MCF 10A (cell line): Measurements from ENCODE around the gene SYT2. TPM values are rescaled to one million over a fixed set of nuclear protein-coding genes. Genes with fewer than 3 reads are reported as not detected.

Experiments used
- BruUV-seq: library from RNA; stranded (reverse); fragments of 400-500 nt; replicated peaks from 2 replicates; lab custom pipeline; 2021; lab: Mats Ljungman, UMichigan
- CTCF ChIA-PET: fragments of 300-600 bp; sonication (Branson Sonifier 250); formaldehyde crosslinking; extraction: SDS; loops from one replicate; lab custom pipeline; 2021; ENCODE audit warnings: antibody characterized with exemption, inconsistent platforms; lab: Yijun Ruan, JAX
- POLR2A ChIA-PET: fragments of 300-600, 350-650 bp; sonication (Branson Sonifier 250); formaldehyde crosslinking; extraction: SDS; loops from one replicate; lab custom pipeline; 2020; ENCODE audit warnings: antibody characterized with exemption, inconsistent platforms; lab: Yijun Ruan, JAX
- DNase-seq: peaks from one replicate; pipeline ENCODE4 v3.0.0-alpha.2; 2018; ENCODE audit not compliant: unreplicated experiment
- H3K27ac Mint-ChIP-seq: one replicate; pipeline ENCODE4 v1.8.0; 2022; ENCODE audit warnings: mild to moderate bottlenecking, low read depth, mixed read lengths; ENCODE audit not compliant: unreplicated experiment
- H3K27me3 Mint-ChIP-seq: one replicate; pipeline ENCODE4 v1.8.0; 2022; ENCODE audit warnings: mixed read lengths; ENCODE audit not compliant: insufficient read depth, unreplicated experiment
- H3K36me3 Mint-ChIP-seq: one replicate; pipeline ENCODE4 v1.8.0; 2022; ENCODE audit warnings: mild to moderate bottlenecking, moderate library complexity, mixed read lengths; ENCODE audit not compliant: insufficient read depth, unreplicated experiment
- H3K4me1 Mint-ChIP-seq: one replicate; pipeline ENCODE4 v1.8.0; 2022; ENCODE audit warnings: mixed read lengths; ENCODE audit not compliant: insufficient read depth, unreplicated experiment
- H3K4me3 Mint-ChIP-seq: one replicate; pipeline ENCODE4 v1.8.0; 2022; ENCODE audit warnings: mild to moderate bottlenecking, moderate library complexity, mixed read lengths; ENCODE audit not compliant: unreplicated experiment
- H3K9me3 Mint-ChIP-seq: one replicate; pipeline ENCODE4 v1.8.0; 2022; ENCODE audit warnings: mixed read lengths; ENCODE audit not compliant: unreplicated experiment
- CTCF ChIP-seq: fragments of 200-600 bp; IDR thresholded peaks from one replicate; pipeline ENCODE4 v1.8.0; 2022; ENCODE audit warnings: antibody characterized with exemption, mild to moderate bottlenecking; ENCODE audit not compliant: unreplicated experiment
- intact Hi-C: fragments of 100-400 bp; cut with micrococcal nuclease; formaldehyde crosslinking; loops from 2 replicates; pipeline ENCODE4 v1.14.1; 2022
- total RNA-seq: library from RNA; stranded (reverse); gene quantifications from 2 replicates; pipeline ENCODE4 v1.2.3, GENCODE V29; 2022

SYT2 gene
- total RNA-seq, 1 experiment from 2014 or later = not detected

GRCh38 chr1:202694314-202694713 lies 15.9 kb downstream of the SYT2 start:
- POLR2A ChIA-PET = no interaction called here

GRCh38 chr1:202692959-202693555 lies 17.2 kb downstream of the SYT2 start:
- BruUV-seq = no TSS peak
- Mint-ChIP-seq H3K4me3 (no peak overlapping the region), H3K27me3 (peaks cover 99% of the 10 kb centered on the region), H3K9me3 (no peaks in the 10 kb centered on the region), H3K27ac (no peak overlapping the region), H3K4me1 (no peaks in the 10 kb centered on the region), H3K36me3 (peaks cover 6% of the 10 kb centered on the region)
- CTCF ChIA-PET = interaction anchor here (0.6 to 2.7 kb wide), 9 partner anchors 11 to 523 kb away, joined by 3 to 14 read pairs (median 4); no protein-coding TSS in a partner anchor
- intact Hi-C loops = loop anchor here (5.0 kb wide), 1 partner anchor 36 kb away; no protein-coding TSS in a partner anchor
- POLR2A ChIA-PET = interaction anchor here (1.1 to 1.6 kb wide), 3 partner anchors 11 to 314 kb away, joined by 3 to 5 read pairs (median 4); no protein-coding TSS in a partner anchor
- DNase-seq = peak; percentile 89
- peak; percentile 18 for TF ChIP-seq CTCF

More at GRCh38 chr1:202694314-202694713, 15.9 kb downstream of the SYT2 start:
- intact Hi-C loops = loop anchor here (5.0 kb wide), 1 partner anchor 37 kb away; no protein-coding TSS in a partner anchor
- CTCF ChIA-PET = interaction anchor here (1.2 kb wide), 1 partner anchor 14 kb away, joined by 3 read pairs; no protein-coding TSS in a partner anchor
- peaks cover 6% of the 10 kb centered on the region for H3K36me3 Mint-ChIP-seq
- no peaks in the 10 kb centered on the region for H3K4me1 Mint-ChIP-seq
- TF ChIP-seq CTCF = no peak
- H3K4me3 Mint-ChIP-seq = no peak overlapping the region
- H3K27me3 Mint-ChIP-seq = peaks cover 98% of the 10 kb centered on the region
- no peaks in the 10 kb centered on the region for H3K9me3 Mint-ChIP-seq
- no peak for DNase-seq
- no TSS peak for BruUV-seq
- no peak overlapping the region for H3K27ac Mint-ChIP-seq

GRCh38 chr1:202691816-202692215 lies 18.4 kb downstream of the SYT2 start:
- no peak for TF ChIP-seq CTCF
- intact Hi-C loops = loop anchor here (5.0 kb wide), 1 partner anchor 35 kb away; no protein-coding TSS in a partner anchor
- Mint-ChIP-seq H3K27me3 (peaks cover 99% of the 10 kb centered on the region), H3K27ac (no peak overlapping the region), H3K36me3 (peaks cover 6% of the 10 kb centered on the region), H3K4me1 (no peaks in the 10 kb centered on the region), H3K9me3 (no peaks in the 10 kb centered on the region), H3K4me3 (no peak overlapping the region)
- no TSS peak for BruUV-seq
- ChIA-PET POLR2A (interaction anchor here (1.5 to 1.6 kb wide), 2 partner anchors 23 to 315 kb away, joined by 3 to 5 read pairs; no protein-coding TSS in a partner anchor), CTCF (interaction anchor here (1.2 to 2.7 kb wide), 3 partner anchors 10 to 65 kb away, joined by 4 to 14 read pairs (median 7); no protein-coding TSS in a partner anchor)
- no peak for DNase-seq
